Neutrophil (primary cell): ENCODE results near the gene MRPS10.

Source experiments
- H3K27ac ChIP-seq: fragments of 200-600 bp; sonication (generic); 2 replicates; pipeline ENCODE4 v1.5.1; 2016; ENCODE audit warnings: mild to moderate bottlenecking, moderate library complexity
- H3K27me3 ChIP-seq: fragments of 200-600 bp; sonication (generic); 2 replicates; pipeline ENCODE4 v1.6.0; 2016; ENCODE audit warnings: mild to moderate bottlenecking
- H3K36me3 ChIP-seq: fragments of 200-600 bp; sonication (generic); 2 replicates; pipeline ENCODE4 v1.5.1; 2017
- H3K4me1 ChIP-seq, 2 experiments: fragments of 200-600 bp in 1 of 2; sonication (generic) in 1 of 2; 1 replicate in 1 of 2; 2 replicates in 1 of 2; pipeline versions ENCODE4 v1.5.1 to v1.6.1; 2013 to 2016; ENCODE audit warnings: low read depth in 1 of 2, low read length in 1 of 2, mild to moderate bottlenecking in 1 of 2, moderate library complexity in 1 of 2; ENCODE audit not compliant: control insufficient read depth in 1 of 2, insufficient read depth in 1 of 2
- H3K4me3 ChIP-seq, 2 experiments: fragments of 200-600 bp in 1 of 2; sonication (generic) in 1 of 2; 1 replicate in 1 of 2; 2 replicates in 1 of 2; pipeline ENCODE4 v1.5.1; 2013 to 2016; ENCODE audit warnings: low read depth in 1 of 2, low read length in 1 of 2, mild to moderate bottlenecking in 1 of 2, moderate library complexity in 1 of 2
- H3K9me3 ChIP-seq: fragments of 200-600 bp; sonication (generic); 2 replicates; pipeline ENCODE4 v1.5.1; 2016
- CTCF ChIP-seq: fragments of 200-600 bp; sonication (generic); IDR thresholded peaks from 2 replicates; pipeline ENCODE4 v1.5.1; 2016; ENCODE audit warnings: antibody characterized with exemption

The MRPS10 gene

GRCh38 chr6:42159431-42160024 lies 58.1 kb downstream of the MRPS10 start:
- no peaks in the 10 kb centered on the region for H3K36me3 ChIP-seq
- H3K27ac ChIP-seq, result no peak overlapping the region
- TF ChIP-seq CTCF, result no peak
- peaks cover 17% of the 10 kb centered on the region for H3K27me3 ChIP-seq
- H3K4me1 ChIP-seq, result no peaks in the 10 kb centered on the region
- no peak overlapping the region for H3K4me3 ChIP-seq
- no peaks in the 10 kb centered on the region for H3K9me3 ChIP-seq

- peaks cover 17% of the 10 kb centered on the region for H3K27me3 ChIP-seq
- no peak overlapping the region for H3K4me3 ChIP-seq
- no peak for TF ChIP-seq CTCF
- no peaks in the 10 kb centered on the region for H3K4me1 ChIP-seq
- no peak overlapping the region for H3K27ac ChIP-seq
- H3K9me3 ChIP-seq, result no peaks in the 10 kb centered on the region
- no peaks in the 10 kb centered on the region for H3K36me3 ChIP-seq
Observed at GRCh38 chr6:42158631-42159030, 59.0 kb downstream of the MRPS10 start.

- Histone ChIP-seq H3K27ac (no peak overlapping the region), H3K36me3 (no peaks in the 10 kb centered on the region), H3K4me1 (no peaks in the 10 kb centered on the region), H3K9me3 (no peaks in the 10 kb centered on the region), H3K27me3 (peaks cover 17% of the 10 kb centered on the region), H3K4me3 (no peak overlapping the region)
- TF ChIP-seq CTCF, result no peak
Observed at GRCh38 chr6:42158011-42158410, 59.6 kb downstream of the MRPS10 start.
